HG03565 (cell line): ENCODE results near the gene BICDL2.
A peak's percentile ranks its signal among the peaks of the same experiment; 100 is the strongest.

Experiments
- ATAC-seq: cut with Tn5 transposase; IDR thresholded peaks from one replicate; pipeline ENCODE4 v1.9.1; 2021; ENCODE audit warnings: mild to moderate bottlenecking, moderate library complexity; ENCODE audit not compliant: unreplicated experiment

The BICDL2 gene

DNA sequence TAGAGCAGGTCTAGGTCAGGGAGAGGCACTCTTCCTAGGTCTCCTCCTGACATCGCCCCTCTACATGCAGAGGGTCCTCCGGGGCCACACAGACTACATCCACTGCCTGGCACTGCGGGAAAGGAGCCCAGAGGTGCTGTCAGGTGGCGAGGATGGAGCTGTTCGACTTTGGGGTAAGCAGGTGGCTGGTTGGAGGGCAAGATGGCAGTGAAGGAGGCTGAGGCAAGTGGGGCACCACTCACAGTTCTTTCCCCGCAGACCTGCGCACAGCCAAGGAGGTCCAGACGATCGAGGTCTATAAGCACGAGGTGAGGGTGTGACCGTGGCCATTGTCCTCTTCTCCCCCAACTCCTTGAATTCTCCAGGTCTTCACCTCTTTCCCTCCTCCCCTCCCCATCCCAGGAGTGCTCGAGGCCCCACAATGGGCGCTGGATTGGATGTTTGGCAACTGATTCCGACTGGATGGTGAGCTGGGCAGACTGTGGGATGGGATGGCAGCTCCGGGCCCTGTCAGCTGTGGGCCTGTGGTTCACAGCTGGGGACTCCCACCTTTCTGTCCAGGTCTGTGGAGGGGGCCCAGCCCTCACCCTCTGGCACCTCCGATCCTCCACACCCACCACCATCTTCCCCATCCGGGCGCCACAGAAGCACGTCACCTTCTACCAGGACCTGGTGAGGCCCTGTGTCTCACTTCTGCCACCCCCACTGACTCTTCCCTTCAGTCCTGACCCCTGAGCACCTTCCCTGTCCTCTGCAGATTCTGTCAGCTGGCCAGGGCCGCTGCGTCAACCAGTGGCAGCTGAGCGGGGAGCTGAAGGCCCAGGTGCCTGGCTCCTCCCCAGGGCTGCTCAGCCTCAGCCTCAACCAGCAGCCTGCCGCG is 9.9 kb downstream of the BICDL2 start:
- ATAC-seq: no peak

DNA sequence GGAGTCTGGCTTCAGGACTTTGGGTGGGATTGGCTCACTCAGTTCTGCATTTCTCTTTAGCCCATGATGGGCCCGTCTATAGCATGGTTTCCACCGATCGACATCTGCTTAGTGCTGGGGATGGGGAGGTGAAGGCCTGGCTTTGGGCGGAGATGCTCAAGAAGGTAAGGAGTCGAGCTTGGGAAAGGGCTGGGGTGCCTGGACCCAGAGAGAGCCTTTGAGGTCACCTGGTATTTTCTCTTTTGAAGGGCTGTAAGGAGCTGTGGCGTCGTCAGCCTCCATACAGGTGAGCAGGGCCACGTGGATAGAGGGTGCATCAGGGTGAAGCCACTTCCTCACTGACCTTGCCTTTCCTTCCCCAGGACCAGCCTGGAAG is 10.8 kb downstream of the BICDL2 start:
- ATAC-seq: no peak

DNA sequence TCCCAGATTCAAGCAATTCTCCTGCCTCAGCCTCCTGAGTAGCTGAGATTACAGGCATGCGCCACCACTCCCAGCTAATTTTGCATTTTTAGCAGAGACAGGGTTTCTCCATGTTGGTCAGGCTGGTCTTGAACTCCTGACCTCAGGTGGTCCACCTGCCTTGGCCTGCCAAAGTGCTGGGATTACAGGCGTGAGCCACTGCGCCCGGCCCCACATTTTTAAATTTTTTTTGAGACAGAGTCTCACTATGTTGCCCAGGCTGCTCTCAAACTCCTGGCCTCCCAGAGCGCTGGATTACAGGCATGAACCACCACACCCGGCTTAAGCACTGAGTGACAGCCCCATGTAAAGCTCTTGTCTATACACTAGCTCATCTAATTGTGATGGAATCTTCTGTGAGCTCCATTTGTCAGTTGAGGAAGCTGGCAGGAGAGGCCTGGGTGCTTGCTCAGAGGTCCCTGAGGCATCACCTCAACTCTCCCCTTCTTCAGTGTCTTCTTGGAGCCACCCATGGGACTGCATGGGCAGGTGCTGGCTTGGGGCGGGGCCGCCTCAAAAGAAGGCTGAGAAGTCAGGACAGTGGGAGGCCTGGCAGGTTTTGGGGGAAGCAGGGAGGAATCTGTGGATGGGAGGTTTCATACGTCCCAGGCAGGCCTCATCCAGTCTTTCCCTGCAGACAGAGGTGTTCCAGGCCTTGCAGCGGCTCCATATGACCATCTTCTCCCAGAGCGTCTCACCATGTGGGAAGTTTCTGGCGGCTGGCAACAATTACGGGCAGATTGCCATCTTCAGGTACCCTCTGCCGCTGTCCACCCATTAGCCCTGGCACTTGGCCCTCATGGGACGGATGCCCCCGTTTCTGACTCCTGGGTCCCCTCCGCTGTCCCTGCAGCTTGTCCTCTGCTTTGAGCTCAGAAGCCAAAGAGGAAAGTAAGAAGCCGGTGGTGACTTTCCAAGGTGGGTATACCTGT is 11.4 kb downstream of the BICDL2 start:
- ATAC-seq: no peak

DNA sequence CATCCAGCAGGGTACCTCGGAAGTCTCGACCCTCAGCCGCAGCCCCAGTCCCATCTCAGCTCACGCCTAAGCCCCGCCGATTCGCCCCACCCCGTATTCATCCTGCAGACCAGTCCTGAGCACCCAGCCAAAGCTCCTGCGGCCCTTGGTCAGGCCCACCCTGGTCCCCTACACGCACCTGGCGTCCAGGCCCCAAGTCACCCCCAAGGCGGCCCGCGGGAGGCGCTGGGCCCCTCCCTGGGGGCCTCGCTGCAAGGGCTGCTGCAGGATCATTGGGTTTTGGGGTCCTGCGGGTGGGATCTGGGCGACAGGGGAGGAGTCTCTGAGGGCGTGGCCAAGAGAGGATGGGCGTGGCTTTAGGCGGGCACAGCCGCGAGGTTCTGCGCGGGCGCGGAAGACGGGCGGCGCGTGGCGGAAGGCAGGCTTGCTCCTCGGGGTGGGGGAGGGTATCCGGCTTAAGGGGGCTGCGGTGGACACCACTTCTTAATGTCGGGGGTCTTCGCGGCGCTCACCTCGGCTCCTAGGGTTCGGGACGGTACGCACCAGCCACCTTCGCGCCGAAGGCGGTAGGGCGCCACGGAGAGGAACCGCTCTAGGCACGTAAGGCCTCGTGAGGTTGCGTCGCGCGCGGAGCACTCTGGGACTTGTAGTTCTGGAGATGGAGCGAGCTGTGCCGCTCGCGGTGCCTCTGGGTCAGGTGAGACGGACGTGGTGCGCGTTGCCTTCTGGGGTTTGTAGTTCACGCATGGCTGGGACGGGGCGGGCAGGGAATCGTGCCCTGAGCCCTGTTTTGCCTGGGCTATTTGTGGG is 12.9 kb downstream of the BICDL2 start, which contains the start of the genes HCFC1R1 and THOC6:
TSS of gene HCFC1R1 (minus strand) at position 274 of the 810 bp plus-strand sequence. CDS start at position 273, 1 bp downstream.
TSS of gene THOC6 (plus strand) at position 367 of the 810 bp plus-strand sequence. CDS start at position 659, 292 bp downstream.
- peak; percentile 71 for ATAC-seq

DNA sequence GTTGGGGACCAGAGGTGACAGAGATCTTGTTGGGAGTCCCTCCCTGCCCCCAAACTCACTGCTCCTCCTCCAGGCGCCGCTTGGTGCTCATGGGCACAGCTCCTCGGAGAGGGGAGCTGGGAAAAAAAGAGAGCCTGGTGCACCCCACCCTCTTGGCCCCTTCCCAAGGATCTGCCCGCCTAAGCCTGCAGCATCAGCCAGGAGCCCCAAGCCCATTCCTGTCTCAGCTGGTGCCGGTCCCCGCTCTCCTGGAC is 13.4 kb downstream of the BICDL2 start:
- no peak for ATAC-seq

DNA sequence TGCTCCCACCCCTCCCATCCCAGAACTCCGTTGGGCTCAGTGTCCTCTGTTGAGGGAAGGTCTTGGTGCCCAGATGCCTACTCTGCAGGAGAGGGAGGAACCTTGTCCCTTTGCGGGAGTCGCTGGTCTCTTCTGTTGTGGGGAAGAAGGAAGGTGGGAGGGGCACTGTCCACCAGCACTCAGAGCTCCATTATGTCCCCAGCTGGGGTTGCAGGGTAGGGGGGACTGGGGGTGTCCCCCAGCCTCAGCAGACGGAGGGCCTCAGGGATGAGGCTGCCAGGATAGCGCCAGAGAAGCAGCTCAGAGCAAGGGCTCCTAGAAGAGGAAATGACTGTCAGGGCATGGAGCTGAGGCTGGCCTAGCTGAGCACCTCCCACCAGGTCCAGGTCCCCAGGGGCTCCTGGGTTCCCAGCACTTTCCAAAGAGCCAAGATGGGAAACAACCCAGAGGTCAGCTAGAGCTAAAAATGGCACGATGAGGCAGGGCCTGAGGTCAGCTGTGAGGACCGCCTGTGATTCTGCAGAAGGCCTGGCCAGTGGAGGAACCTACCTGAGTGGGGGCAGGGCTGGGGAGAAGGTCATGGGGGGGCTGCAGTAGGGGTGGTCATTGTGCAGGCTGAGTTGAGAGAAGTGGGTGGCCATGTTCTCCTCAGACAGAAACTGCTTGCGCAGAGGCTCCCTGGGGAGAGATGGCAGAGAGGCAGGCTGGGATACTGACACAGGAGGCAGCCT is 13.9 kb downstream of the BICDL2 start:
- ATAC-seq: no peak

DNA sequence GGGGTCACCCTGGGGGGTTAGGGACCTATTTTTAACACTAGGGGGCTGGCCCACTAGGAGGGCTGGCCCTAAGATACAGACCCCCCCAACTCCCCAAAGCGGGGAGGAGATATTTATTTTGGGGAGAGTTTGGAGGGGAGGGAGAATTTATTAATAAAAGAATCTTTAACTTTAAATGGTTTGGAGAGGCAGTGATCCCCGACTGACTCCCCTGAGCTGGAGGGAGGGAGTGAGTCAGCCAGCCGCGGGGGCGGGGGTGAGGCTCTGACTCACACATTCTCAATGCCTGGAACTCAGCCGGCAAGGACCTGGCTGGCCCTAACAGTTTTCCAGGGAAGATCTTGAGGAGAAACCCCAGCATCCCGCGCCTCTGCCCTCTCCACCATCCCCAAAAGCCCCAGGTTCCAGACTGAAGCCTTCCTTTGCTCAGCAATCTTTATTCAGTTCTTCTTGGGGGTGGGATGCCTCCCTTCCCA is 14.5 kb downstream of the BICDL2 start:
- no peak for ATAC-seq

DNA sequence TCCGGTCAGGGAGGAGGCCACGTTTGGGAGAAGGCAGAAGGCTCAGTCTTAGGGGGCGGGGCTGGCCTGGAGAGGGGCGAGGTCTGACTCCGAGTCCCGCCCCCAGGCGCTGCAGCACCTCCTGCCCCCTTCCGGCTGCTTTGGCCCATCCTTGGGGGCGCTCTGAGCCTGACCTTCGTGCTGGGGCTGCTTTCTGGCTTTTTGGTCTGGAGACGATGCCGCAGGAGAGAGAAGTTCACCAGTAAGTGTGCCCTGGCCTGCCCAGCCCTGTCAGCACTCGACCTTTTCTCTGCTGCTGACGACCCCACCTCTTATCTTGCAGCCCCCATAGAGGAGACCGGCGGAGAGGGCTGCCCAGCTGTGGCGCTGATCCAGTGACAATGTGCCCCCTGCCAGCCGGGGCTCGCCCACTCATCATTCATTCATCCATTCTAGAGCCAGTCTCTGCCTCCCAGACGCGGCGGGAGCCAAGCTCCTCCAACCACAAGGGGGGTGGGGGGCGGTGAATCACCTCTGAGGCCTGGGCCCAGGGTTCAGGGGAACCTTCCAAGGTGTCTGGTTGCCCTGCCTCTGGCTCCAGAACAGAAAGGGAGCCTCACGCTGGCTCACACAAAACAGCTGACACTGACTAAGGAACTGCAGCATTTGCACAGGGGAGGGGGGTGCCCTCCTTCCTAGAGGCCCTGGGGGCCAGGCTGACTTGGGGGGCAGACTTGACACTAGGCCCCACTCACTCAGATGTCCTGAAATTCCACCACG is 15.1 kb downstream of the BICDL2 start:
- ATAC-seq: no peak

DNA sequence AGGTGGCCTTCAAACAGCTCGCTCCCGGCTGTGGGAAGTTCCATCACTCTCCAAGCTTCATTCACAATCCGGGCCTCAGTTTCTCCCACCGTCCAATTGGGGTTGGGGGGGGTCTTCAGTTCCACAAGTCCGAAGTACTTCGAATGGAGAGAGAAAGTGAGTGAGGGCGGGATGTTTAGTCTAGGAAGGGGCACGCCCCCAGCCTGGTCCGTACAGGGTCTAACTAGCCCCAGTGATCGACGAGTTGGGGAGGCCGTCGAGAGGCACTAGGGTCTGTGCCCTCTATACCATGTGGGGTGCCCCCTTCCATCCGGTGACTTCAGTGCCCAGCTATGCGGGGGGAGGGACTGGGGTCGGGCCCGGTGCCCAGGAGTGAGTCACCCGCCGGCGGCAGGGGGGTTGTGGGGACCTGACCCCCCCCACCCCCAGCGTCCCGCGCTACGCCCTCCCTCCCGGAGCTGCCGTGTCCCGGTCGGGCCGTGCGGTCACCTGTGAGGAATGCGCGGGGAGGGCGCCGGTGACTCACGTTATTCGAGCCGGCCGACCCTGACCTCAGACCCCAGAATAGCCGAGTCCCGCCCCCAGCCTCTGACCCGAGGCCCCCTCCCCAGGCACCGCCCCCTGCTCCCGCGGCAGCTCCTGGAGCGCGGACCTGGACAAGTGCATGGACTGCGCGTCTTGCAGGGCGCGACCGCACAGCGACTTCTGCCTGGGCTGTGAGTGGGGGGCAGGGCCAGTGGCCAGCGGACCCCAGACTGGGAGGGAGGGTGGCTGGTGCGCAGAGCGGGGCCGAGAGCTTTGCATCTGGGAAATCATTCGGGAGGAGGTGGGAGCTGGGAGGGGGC is 15.9 kb downstream of the BICDL2 start:
- ATAC-seq: no peak

DNA sequence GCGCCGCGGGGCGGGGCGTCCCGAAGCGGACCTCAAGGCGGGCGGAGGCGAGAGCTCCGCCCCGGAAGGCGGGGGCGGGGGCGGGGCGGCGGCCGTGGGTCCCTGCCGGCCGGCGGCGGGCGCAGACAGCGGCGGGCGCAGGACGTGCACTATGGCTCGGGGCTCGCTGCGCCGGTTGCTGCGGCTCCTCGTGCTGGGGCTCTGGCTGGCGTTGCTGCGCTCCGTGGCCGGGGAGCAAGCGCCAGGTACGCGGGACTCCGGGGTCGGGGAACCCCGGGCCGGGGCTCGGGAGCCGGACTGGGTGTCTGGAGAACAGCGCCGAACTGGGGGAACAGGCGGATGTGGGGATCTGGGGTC is 16.5 kb downstream of the BICDL2 start, which contains the start of gene TNFRSF12A:
TSS of gene TNFRSF12A (plus strand) at position 122 of the 357 bp plus-strand sequence. CDS start at position 152, 30 bp downstream.
- no peak for ATAC-seq

DNA sequence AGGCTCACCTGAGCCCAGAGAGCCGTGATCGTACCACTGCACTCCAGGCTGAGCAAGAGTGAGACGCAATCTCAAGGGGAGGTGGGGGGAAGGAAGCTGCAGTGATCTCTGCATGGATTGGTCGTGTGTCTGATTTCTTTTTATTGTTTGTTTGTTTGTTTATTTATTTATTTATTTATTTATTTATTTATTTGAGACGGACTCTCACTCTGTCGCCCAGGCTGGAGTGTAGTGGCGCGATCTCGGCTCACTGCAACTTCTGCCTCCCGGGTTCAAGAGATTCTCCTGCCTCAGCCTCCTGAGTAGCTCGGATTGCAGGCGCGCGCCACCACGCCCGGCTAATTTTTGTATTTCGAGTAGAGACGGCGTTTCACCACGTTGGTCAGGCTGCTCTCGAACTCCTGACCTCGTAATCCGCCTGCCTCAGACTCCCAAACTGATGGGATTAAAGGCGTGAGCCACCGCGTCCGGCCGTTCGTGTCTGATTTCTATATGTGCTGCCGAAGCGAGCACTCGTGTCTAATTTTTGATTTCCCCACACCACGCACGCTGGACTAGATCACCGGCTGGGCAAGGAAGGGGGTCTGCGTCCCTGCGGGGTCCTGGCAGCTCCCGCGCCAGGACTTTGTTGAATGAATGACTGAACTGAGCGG is 17.0 kb downstream of the BICDL2 start:
- no peak for ATAC-seq

DNA sequence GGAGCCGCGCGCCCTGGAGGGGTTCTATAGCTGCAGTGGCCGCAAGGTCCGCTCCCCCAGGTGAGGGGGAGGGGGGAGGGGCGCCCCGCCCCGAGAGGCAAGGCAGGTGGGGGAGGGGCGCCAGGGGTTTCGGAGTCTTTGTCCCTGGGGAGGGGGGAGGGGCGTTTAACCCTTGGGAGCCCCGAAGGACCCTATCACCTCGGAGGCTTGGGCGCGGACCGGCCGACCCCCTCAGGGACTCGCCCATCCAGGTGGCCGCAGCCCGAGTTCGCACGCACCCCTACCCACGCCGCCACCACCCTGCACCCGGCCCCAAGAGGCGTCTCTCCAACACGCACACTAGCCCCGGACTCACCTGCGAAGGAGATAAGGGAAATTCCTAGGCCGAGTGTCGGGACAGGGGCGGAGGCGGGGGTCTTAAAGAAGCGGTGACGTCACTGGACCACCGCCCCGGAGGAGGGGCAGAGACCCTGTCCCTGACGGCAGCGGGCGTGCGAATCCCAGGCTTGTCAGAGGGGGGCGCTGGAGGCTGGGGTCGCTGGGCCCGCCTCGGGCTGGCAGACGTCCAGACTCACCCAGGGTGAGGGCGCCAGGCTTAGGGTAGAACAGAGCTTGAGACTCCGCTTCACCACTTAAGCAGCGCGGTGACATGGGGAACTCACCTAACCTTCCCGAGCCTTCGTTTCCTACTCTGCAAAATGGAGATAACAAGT is 18.8 kb downstream of the BICDL2 start, which contains the start of gene CLDN6:
TSS of gene CLDN6 (minus strand) at position 390 of the 713 bp plus-strand sequence. CDS start 2,162 bp downstream, outside the sequence.
- ATAC-seq: no peak

DNA sequence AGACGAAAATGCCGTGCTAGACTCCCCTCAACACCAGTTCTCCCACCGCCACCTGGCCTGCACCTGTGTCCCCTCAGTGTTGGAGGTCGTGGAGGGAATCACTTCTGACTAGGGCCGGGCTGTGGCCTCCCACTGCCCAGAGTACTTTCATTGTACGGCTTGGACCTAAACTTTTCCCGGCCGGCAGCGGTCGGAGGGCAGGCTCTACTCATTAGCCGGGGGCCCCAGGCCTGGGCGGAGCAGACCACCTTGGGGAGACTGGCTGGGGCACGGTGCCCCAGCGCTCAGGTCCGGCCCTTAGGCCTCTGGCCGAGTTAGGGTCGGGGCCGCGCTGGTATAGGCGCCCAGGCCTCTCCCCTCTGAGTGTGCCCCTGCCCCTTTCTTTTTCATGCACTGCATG is 19.4 kb downstream of the BICDL2 start:
- no peak for ATAC-seq

DNA sequence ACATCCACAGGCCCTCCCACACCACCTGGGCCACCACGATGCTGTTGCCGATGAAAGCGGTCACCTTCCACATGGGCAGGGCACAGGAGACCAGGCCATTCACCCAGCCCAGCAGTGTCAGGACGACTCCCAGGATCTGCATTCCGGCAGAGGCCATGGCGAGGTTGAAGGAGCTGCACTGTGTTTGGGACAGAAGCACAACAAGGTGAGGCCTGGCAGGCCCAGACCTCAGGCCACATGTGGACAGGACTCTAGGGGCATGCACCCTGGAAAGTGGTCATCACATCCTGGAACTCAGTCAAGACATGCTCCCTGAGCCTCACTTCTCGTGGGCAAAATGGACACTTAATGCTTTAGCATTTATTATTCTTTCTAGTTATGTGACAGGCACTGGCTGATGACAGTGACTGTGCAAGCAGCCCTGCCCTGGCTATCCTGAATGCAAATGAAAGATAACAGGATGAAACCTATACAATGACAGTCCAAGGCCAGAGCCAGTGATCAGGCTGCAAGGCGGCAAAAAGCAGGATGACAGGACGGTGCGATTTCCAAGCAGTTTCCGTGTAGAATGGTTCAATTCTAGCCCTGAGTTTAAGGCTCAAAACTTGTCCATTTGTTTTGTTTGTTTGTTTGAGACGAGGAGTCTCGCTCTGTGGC is 20.8 kb downstream of the BICDL2 start:
- no peak for ATAC-seq

DNA sequence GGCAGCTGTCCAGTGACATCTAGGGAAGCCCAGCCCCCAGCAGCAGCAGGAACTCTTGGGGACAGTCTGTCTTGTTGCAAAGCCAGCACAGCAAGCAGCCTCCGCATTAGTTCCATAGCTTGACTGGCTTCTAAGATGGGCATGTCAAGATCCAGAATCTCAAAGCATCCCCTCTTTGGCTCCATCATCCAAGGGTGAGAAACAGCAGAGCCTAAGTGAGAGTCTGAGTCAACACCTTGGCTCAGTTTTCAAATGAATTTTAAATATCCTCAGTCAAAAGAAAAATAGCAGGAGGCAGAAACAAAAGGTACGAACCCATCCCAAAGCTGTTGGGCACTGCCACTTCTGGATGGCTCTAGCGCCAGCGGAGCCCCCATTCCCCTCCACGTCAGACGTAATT is 21.8 kb downstream of the BICDL2 start:
- no peak for ATAC-seq

DNA sequence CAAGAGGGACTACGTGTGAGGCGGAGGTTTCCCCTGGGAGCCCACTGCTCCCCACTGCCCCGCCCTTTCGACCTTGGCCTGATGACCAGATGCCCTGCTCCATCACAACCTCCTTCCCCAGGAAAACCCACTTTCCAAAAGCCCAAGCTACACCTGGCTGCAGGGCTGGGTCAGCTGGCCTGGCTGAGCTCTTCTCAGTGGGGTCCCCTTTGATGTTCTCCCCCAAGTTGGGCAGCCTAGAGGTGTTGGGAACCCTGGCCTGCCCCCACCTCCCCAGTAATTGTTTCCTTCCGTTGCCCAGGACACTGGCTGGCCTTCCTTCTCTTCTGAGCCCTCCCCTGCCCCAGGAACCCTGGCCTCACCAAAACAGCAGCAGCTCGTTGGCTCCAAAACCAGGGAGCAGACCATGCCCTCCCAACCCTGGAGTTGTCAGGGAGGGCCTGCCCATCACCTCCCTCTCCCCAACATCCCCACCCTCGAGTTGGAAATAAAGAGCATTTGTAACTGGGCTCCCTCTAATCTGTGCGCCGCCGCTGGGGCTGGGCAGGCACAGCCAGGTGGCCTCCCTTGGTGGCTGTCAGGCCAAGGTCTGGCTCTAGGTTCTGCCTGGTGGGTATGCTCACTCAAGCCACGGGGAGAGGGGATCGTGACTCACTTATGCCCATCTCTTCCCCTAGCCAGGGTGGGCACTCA is 22.6 kb downstream of the BICDL2 start:
- no peak for ATAC-seq
